HEK293T (cell line): ENCODE measurements around the gene ATP5F1D.
A peak's percentile ranks its signal among the peaks of the same experiment; 100 is the strongest.
"Not testable (repeated sequence)": the region's sequence is repeated elsewhere in the genome, so short reads cannot be mapped to it uniquely, and the experiment has no call there.

Experiments
- CTCF ChIA-PET: fragments of 350-600 bp; formaldehyde crosslinking; extraction: SDS; loops from one replicate; lab custom pipeline; 2021; ENCODE audit warnings: antibody characterized with exemption, inconsistent platforms; lab: Yijun Ruan, JAX
- POLR2A ChIA-PET: fragments of 350-600 bp; formaldehyde crosslinking; extraction: SDS; loops from one replicate; lab custom pipeline; 2020; ENCODE audit warnings: antibody characterized with exemption, inconsistent platforms; lab: Yijun Ruan, JAX
- DNase-seq: peaks from one replicate; pipeline ENCODE4 v3.0.0; 2012; ENCODE audit warnings: mixed read lengths; ENCODE audit errors: extremely low spot score
- ARNT ChIP-seq: fragments of 450-650 bp; IDR thresholded peaks from 2 replicates; pipeline ENCODE4 v1.6.1; 2017; ENCODE audit warnings: mild to moderate bottlenecking
- BHLHE40 ChIP-seq: fragments of 450-650 bp; IDR thresholded peaks from 2 replicates; pipeline ENCODE4 v1.6.1; 2016; ENCODE audit warnings: mild to moderate bottlenecking, moderate library complexity, borderline replicate concordance
- CTBP1 ChIP-seq: fragments of 450-650 bp; IDR thresholded peaks from 2 replicates; pipeline ENCODE4 v1.6.1; 2016; ENCODE audit warnings: borderline replicate concordance
- ELF4 ChIP-seq: fragments of 450-650 bp; IDR thresholded peaks from 2 replicates; pipeline ENCODE4 v1.6.1; 2017; ENCODE audit warnings: antibody characterized with exemption
- FOXA1 ChIP-seq: fragments of 450-650 bp; IDR thresholded peaks from 2 replicates; pipeline ENCODE4 v1.6.1; 2016; ENCODE audit warnings: mild to moderate bottlenecking
- FOXK2 ChIP-seq: fragments of 450-650 bp; IDR thresholded peaks from 2 replicates; pipeline ENCODE4 v1.6.1; 2016; ENCODE audit warnings: mild to moderate bottlenecking
- FOXM1 ChIP-seq: fragments of 450-650 bp; IDR thresholded peaks from 2 replicates; pipeline ENCODE4 v1.6.1; 2017; ENCODE audit warnings: mild to moderate bottlenecking, borderline replicate concordance
- HDGF ChIP-seq: fragments of 450-650 bp; IDR thresholded peaks from 2 replicates; pipeline ENCODE4 v1.6.1; 2017; ENCODE audit warnings: antibody characterized with exemption, borderline replicate concordance
- L3MBTL2 ChIP-seq: fragments of 450-650 bp; conservative IDR thresholded peaks from 2 replicates; pipeline ENCODE4 v1.6.1; 2016; ENCODE audit warnings: mild to moderate bottlenecking
- LEF1 ChIP-seq: fragments of 450-650 bp; IDR thresholded peaks from 2 replicates; pipeline ENCODE4 v1.6.1; 2017; ENCODE audit warnings: mild to moderate bottlenecking, borderline replicate concordance
- NFRKB ChIP-seq: fragments of 450-650 bp; IDR thresholded peaks from 2 replicates; pipeline ENCODE4 v1.6.1; 2016; ENCODE audit warnings: mild to moderate bottlenecking, moderate library complexity
- PKNOX1 ChIP-seq: fragments of 450-650 bp; IDR thresholded peaks from 2 replicates; pipeline ENCODE4 v1.6.1; 2016
- SP1 ChIP-seq: fragments of 450-650 bp; IDR thresholded peaks from 2 replicates; pipeline ENCODE4 v1.6.1; 2017
- SUZ12 ChIP-seq: fragments of 450-650 bp; IDR thresholded peaks from 2 replicates; pipeline ENCODE4 v1.6.1; 2016; ENCODE audit warnings: mild to moderate bottlenecking
- TARDBP ChIP-seq: fragments of 450-650 bp; IDR thresholded peaks from 2 replicates; pipeline ENCODE4 v1.6.1; 2016
- ZNF384 ChIP-seq: fragments of 450-650 bp; IDR thresholded peaks from 2 replicates; pipeline ENCODE4 v1.6.1; 2016

ATP5F1D gene

GRCh38 chr19:1241417-1242095 lies at the start of gene ATP5F1D:
Gene ATP5F1D (plus strand): TSS chr19:1241751. CDS start chr19:1241851, 100 bp downstream.
- ChIA-PET CTCF (interaction anchor here (0.6 to 1.5 kb wide), 3 partner anchors 21 to 319 kb away, joined by 3 to 8 read pairs (median 5); no protein-coding TSS in a partner anchor), POLR2A (interaction anchor here (0.9 to 10.1 kb wide), 5 partner anchors 19 to 32 kb away, joined by 3 to 375 read pairs (median 4); partner anchors contain the start of gene CIRBP)
- TF ChIP-seq L3MBTL2 (peak; percentile 57; the same call in 1 of the 2 replicates), ZNF384 (no peak), ARNT (no peak)
- peak; percentile 89 for DNase-seq

- no peak for TF ChIP-seq FOXM1
- TF ChIP-seq FOXK2 = no peak
- no peak for TF ChIP-seq HDGF
- TF ChIP-seq NFRKB = no peak
- no peak for TF ChIP-seq ARNT
- no peak for TF ChIP-seq PKNOX1
- no peak for TF ChIP-seq ZNF384
- TF ChIP-seq FOXA1 = no peak
- TF ChIP-seq SUZ12 = no peak
- TF ChIP-seq CTBP1 = no peak
- no peak for TF ChIP-seq SP1
- no peak for TF ChIP-seq L3MBTL2
- no peak for TF ChIP-seq LEF1
- TF ChIP-seq ELF4 = no peak
- no peak for TF ChIP-seq BHLHE40
- no peak for TF ChIP-seq TARDBP
- ChIA-PET POLR2A (interaction anchor here (1.4 to 2.7 kb wide), 2 partner anchors 69 to 70 kb away, joined by 4 to 8 read pairs; partner anchors contain the start of gene CIRBP), CTCF (no interaction called here)
- DNase-seq = no peak
These were observed 42.0 kb upstream of the ATP5F1D start for GRCh38 chr19:1199531-1199930.

- DNase-seq = not testable (repeated sequence)
- CTCF ChIA-PET = interaction anchor here (1.6 kb wide), 1 partner anchor 87 kb away, joined by 4 read pairs; no protein-coding TSS in a partner anchor
- POLR2A ChIA-PET = interaction anchor here (1.4 to 2.7 kb wide), 2 partner anchors 68 to 69 kb away, joined by 4 to 8 read pairs; partner anchors contain the start of gene CIRBP
These were observed 40.9 kb upstream of the ATP5F1D start for GRCh38 chr19:1200614-1201013.

- peak; percentile 99 for TF ChIP-seq PKNOX1
- peak; percentile 82 for TF ChIP-seq L3MBTL2
- TF ChIP-seq NFRKB = no peak
- ChIA-PET POLR2A (interaction anchor here (1.0 to 2.3 kb wide), 2 partner anchors 12 to 64 kb away, joined by 4 to 9 read pairs; partner anchors contain the start of gene CIRBP), CTCF (no interaction called here)
- peak; percentile 98 for DNase-seq
These were observed 36.1 kb upstream of the ATP5F1D start, which contains the start of gene STK11 for GRCh38 chr19:1205114-1206099. Gene STK11 (plus strand): TSS chr19:1205778. CDS start chr19:1206914, 1,136 bp downstream.

GRCh38 chr19:1206150-1206863 lies 35.2 kb upstream of the ATP5F1D start:
- ChIA-PET POLR2A (no interaction called here), CTCF (no interaction called here)
- no peak for DNase-seq
- TF ChIP-seq BHLHE40 (no peak), CTBP1 (no peak), TARDBP (no peak), HDGF (no peak), PKNOX1 (no peak), ARNT (no peak), SUZ12 (no peak), FOXA1 (no peak), NFRKB (no peak), SP1 (no peak), FOXK2 (no peak), FOXM1 (no peak)
